GM19035 (cell line): ENCODE data around the gene TMCO2.
A peak's percentile ranks its signal among the peaks of the same experiment; 100 is the strongest.
"Not testable (repeated sequence)": the region's sequence is repeated elsewhere in the genome, so short reads cannot be mapped to it uniquely, and the experiment has no call there.

ENCODE experiments used
- ATAC-seq: cut with Tn5 transposase; IDR thresholded peaks from one replicate; pipeline ENCODE4 v1.9.1; 2021; ENCODE audit not compliant: unreplicated experiment

Gene TMCO2

DNA sequence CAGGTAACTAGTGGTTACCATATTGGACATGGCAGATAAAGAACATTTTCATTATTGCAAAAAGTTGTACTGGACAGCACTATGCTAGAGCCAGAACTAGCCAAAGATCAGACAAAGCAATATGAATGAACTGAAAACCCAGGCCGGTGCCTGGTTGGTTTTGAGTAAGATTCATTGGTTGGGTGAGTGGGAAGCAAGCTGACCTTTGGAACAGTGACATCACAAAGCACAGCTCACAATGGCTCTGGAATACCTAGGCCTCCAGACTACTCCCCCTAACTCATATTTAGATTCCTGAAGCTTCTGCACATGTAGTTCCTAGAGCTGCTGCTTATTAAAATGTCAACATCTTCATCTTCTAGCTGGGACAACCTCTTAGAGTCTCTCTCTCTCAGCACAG lies at the start of gene TMCO2:
TMCO2 (plus strand) TSS at position 283 of the 400 bp plus-strand sequence; CDS start at position 340, 57 bp downstream.
- no peak for ATAC-seq

DNA sequence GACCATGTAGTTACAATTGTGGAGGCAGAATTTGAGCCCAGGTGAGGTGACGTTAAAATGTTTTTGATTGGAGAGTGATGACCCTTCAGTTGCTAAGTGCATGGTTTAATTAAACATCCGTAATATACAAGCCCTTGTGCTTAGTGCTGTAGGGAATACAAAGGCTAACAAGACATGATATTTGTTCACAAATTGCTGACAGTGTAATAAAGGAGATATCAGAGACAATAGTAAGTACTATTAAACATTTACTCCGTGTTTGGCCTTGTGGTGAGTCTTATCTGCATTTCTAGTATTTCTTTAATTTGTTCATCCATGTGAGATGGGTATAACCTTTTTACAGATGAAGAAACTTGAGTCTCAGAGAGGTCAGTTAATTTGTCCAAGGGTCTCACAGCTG lies 48.6 kb upstream of the TMCO2 start:
- ATAC-seq, result no peak

DNA sequence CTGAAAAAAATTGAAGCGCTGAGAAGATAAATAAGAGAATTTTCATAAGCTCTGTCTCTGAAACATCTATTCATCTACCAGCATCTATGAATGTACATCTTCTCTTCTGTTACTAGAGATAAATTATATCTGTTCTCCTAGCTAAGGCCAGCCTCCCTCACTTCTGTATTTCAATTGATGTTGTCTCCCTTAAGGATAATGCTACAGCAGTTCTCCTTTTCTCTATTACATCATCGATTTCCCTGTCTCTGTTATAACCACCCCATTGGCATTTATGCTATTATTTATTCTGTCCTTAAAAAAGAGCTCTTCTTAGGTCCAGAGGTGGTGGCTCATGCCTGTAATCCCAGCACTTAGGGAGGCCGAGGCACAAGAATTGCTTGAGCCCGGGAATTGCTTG lies 42.9 kb upstream of the TMCO2 start:
- ATAC-seq, result no peak

DNA sequence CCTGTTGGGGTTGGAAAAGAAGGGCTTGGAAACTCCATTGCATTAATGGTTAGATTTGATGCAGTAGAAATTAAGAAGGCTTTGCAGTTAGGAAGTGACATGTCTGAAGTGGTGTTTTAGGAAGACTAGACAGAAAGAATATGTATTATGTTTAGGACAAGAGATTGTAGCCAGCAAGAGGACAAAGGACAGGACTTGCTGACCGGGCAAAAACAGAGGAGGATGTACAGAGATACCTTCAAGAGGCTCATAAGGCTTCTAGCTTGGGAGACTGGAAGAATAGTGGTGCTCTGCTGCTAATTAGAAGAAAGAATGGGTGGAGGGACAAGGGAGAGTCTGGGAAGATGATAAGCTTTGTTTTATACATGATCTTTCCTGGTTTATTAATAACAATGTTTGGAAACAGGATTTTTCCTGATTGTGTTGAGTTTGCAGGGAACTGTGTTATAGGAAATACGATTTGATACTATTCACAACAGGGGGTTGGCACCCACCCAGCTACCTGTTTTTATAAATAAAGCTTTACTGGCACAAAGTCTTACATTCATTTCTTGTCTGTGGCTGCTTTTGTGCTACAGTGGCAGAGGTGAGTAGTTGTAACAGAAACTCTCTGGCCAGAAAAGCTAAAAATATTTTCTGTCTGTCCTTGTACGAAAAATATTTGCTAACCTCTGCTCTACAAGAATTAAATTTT lies 37.1 kb upstream of the TMCO2 start:
- ATAC-seq, result no peak

DNA sequence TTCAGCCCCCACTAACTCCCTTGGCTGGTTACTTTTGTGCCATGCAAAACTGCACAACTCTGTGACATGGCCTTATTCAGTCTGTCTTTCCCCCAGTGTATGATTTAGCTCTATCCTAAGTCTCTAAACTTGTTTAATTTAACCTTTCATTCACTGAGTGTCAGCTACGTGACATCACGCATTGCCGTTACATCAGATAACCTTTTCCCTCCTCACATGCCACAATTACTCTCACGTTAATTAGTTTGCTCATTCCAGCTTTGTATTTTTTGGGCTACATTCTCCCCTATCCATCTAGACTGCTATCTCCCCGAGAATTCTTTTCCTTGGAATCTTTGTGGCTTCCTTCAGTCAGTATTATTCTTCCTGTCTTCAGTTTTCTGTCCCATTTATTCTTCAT lies 29.4 kb upstream of the TMCO2 start:
- no peak for ATAC-seq

DNA sequence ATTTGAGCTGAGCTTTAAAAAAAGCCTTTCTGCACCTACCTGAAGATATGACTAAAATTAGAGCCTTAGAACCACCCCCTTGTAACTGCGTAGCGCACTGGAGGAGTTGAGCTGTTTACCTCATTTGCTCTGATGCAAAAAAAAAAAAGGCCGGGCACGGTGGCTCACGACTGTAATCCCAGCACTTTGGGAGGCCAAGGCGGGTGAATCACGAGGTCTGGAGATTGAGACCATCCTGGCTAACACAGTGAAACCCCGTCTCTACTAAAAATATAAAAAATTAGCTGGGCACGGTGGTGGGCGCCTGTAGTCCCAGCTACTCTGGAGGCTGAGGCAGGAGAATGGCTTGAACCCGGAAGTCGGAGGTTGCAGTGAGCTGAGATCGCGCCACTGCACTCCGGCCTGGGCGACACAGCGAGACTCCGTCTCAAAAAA lies 26.2 kb upstream of the TMCO2 start:
- ATAC-seq, result not testable (repeated sequence)

DNA sequence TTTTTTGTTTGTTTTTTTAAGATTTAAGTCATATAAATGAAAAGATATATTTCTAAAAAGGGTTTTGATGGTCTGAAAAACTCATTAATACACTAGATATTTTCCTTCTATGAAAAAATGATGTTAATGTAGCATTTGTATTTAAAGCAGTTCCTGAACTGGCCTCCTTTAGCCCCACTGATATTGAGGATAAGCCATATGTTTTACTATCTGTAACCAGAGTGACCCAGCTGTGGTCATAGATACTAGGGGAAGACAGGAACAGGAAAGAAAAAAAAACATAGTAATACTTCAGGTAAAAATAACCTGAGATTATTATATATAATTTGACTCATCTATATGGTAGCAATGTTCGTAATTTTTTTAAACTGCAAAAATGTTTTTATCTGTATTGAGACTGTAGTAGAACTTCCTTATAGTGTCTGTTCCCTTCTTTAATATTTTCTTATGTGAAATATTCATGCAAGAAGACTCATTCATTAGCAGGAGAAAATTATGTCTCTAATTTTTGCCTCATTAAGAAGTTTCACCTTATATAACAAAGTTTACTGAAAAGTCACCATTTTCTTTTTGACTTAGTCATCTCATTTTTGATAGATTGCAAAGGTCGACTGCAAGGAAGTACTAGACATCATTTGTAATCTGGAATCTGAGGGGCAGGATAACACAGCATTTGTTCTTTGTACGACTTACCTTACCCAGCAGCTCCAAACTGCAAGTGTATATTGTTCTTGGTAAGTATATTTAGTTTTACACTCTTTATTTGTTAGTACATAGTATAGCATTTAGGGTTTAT lies 25.6 kb upstream of the TMCO2 start:
- no peak for ATAC-seq

DNA sequence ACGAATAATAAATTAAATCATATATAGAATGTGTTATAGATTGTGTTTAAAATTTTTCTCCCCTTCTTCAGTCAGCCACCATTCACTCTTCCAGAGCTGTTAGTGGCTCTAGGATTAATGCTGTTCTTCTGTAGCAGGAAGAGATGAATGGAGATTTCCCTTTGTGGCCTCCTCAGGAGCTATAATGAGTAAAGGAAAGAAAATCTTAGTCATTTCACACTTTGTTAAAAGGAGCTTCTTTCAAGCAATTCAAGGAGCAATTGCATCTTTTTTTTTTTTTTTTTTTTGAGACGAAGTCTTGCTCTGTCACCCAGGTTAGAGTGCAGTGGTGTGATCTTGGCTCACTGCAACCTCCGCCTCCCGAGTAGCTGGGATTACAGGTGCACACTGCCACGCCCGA lies 23.7 kb upstream of the TMCO2 start:
- no peak for ATAC-seq

DNA sequence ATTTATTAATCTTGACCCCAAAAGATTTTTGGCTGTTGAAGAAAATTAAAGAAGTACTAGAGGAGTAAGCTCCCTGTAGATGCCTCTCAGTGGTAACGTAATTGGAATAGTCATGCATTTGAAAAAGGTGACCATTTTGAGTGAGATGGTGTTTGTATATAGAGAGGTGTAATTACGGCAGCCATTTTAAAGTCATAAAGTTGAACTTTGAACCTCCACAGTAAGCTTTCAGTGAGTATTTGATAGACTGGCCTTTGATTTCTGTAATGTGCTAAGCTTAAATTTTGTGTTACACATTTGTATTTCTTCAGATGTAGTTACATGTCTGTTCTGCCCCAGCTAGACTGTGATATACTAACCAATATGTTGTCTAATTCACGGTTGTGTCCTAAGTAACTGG lies 21.5 kb upstream of the TMCO2 start:
- ATAC-seq, result no peak

DNA sequence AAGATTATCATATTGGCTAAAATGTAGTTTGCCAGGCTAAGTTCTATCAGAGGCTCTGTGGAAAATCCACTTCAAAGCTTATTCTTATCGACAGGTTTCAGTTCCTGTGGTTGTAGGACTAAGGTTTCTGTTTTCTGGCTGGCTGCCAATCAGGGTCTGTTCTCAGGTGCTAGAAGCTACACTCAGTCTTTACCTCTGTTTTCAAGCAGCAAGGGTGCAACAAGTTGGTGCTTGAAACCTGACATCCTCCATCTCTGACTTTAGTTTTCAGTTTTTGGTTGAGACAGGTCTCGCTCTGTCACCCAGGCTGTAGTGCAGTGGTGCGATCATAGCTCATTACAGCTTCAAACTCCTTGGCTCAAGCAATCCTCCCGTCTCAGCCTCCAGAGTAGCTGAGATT lies 15.3 kb upstream of the TMCO2 start:
- peak; percentile 87 for ATAC-seq

DNA sequence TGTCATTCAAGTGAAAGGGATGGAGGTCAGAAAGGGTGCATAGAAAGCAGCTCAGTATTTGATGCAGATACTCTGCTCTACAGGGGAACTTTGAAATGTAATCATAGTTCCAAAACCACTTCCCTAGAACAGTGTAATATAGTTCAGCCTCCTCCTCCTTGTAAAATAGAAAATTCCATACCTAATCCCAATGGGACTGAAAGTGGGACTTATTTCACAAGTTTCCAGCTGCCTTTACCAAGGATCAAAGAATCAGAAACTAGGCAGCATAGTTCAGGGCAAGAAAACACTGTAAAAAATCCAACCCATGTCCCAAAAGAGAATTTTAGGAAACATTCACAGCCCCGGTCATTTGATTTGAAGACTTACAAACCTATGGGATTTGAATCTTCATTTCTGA lies 8.1 kb upstream of the TMCO2 start:
- no peak for ATAC-seq

DNA sequence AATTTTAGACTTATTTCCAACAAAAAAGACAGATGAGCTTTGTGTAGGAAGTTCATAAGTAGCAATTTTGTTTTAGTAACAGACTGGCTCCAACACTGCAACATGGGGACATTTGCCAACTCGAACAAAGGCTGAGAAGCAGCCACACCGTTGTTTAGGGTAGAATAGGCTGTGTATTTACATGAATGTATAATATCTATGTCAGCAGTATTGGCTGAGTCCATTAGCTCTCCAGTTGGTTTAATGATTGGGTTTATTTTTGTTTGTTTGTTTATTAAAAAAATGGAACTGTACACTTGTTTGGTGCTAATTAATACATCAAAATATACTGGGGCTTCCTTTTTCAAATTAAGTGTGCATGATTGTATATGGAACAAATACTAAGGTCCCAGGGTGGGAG lies 7.3 kb upstream of the TMCO2 start:
- no peak for ATAC-seq

DNA sequence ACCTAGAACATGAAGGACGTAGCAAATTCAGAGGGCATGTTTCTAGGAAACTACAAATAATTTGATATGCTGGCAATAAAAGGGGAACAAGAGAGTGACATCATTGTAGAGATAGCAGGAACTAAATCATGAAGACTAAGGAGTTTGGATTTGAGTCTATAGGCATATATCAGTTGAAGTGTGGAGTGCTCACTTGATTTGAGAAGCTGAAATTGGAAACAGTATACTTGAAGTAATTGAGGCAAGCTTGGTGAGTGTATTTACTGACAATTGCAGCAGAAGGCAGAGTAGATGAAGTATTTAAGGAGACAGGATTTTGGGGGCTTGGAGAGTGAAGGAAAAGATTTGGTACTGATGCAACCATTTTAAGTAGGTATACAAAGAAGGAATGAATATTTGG lies 6.4 kb upstream of the TMCO2 start:
- peak; percentile 9 for ATAC-seq

DNA sequence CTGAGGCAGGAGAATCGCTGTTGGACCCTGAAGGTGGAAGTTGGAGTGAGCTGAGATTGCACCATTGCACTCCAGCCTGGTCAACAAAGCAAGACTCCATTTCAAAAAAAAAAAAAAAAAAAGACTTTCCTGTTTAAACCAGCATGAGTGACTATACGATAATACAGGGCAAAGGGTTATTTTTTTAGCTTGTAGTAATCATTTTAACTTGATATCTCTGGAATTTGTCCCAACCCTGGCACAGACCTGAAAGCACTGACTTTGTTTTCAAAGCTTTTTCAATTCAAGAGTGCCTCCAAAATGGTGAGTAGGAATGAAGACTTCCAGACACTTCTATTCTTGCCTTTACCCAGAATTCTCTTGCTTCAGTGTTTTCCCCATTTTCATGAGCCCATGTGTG lies 4.4 kb upstream of the TMCO2 start:
- no peak for ATAC-seq

DNA sequence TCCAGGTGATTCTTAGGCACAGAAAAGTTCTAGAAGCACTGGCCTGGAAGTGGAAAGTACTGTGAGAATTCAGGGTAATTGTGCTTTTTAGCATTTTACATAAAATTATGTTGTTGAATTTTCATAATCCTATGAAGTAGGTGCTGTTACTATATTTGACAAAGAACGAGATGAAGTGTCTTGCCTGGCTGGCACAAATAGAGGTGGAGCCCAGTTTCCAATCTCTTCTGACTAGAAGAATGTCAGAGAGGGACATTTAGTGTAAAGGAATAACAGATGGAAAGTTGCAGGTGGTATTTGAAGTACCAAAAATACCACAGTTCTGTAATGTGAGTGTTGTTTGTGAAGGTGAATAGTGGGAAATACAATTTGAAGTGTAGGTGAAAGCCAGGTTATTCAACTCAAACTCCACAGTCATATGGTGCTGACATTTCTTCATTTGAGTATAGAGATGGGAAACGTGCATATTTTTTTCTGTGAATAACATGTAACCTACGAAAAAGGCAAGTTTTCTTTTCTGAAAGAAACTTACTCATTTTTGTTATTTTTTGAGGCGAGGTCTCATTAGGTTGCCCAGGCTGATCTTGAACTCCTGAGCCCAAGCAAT lies 3.5 kb upstream of the TMCO2 start:
- ATAC-seq, result no peak

DNA sequence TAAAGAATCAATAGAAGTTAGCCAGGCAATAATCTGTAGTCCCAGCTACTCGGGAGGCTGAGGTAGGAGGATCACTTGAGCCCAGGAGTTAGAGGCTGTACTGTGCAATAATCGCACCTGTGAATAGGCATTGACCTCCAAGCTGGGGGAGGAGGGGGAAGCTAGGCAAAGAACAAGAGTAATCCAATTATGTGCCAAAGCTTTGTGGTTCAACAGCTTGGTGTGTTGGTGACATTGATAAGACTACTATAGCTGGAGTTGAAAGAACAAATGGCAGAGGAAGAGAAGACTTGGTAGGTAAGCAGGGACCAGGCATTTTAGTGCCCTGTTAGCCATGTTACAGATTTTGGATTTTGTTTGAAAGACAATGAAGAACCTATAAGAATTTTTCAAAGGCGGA lies 2.1 kb upstream of the TMCO2 start:
- ATAC-seq, result no peak

DNA sequence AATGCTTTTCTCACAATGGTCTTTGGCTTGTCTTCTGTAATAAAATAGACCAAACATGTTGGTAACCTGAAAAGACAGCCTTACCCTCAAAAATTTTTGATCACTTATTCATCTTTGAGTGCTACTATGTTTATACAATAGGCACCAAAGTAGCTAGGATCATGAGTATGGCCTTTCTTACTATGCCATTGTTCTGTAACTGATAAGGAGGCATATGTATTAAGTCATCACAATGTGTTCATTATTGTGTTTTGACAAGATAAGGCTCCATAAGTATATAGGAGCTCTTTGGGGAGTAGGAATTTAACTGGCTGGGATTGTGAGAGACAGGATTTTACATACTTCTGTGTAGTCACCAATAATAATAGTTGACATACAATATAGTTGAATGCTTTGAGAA lies 675 bp downstream of the TMCO2 start:
- ATAC-seq, result no peak

DNA sequence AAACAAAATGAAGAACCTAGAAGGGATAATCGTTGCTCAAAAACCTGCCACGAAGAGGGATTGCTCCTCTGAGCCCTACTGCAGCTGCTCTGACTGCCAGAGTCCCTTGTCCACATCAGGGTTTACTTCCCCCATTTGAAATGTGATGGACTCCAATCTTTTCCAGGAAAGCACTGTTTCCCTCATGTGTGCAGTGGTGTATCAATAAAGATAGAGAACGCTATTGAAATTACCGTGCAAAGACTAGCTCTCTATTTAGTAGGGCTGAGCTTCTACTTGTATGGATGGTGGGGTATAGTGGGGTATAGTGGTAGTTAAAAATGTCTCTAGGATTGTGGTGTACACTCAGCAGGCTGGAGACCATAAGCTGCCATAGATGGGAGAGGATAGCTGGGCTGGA lies 3.7 kb downstream of the TMCO2 start:
- ATAC-seq, result no peak

DNA sequence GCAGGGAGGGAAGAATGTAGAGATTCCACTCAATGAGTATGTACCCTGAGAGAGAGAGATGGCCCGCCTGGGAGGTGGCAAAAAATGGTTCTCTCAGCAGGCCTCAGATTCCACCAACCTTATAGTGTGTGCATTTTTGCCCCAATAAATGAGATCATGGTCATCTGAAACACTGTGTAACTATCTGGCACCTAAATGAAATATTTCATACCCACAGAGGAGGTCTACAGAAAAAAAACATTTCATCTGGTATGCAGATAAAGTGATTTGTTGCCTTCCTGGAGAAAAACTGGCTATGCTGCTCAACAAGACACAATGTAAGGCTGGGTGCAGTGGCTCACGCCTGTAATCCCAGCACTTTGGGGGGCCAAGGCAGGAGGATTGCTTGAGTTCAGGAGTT lies 4.9 kb downstream of the TMCO2 start:
- no peak for ATAC-seq

DNA sequence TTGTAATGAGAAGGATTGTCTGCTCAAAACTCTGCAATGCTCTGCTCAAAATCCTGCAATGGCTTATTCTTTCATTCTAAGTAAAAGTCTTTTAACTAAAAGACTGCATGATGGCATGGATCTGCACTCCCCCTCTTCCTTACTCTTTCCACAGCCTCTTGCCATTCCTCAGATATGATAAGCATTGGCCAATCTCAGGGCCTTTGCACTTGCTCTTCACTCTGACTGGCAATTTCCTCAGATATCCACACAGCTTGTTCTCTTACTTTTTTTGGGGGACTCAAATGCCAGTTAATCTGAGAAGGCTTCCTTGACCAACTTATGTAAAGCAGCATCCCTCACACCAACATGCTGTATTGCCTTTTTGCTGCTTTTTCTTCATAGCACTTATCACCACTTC lies 7.5 kb downstream of the TMCO2 start:
- no peak for ATAC-seq

DNA sequence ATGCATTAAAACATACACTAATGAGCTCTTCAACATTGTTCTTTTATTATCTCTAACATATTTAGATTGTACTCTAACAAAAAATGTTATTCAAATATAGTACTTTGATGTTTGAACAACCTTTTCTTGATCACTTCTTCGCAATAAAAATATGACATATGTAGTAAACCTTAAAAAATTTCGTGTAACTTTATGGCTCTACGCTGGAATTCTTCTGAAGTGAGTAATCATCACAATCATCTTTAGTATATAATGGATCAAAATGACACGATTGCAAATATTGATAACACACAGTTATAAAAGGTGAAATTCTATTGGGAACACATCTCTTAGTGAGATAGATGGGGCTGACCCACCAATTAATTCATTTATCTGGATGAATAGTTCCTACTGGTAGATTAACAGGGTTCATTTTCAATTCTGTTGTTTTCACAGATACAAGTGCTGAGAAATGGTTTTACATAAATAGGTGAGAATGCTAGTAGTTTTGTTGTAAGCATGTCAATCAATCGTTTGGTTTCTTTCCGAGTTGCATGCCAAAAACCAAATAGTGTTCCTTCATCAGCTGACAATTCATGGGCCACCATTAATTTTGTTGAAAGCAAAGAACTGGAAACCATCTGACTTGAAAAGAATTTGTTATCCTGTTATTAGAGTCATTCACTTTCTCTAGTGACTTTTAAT lies 8.8 kb downstream of the TMCO2 start:
- no peak for ATAC-seq

DNA sequence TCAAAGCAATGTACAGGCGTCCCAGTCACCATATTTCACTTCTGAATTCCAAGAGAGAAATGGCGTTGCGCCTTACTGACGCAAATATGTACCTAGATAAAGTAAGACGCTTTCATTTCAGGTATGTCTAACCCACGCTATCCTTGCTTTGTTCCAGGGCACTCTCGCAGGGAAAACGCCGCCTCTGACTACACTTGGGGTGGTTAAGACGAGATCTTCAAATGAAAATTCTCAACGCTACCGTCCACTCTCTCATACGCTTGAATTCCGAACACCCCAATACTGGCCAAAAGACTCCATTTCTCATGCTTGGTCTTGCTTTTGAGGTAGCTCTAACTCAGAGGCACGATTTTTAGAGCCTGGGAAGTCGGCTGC lies 9.6 kb downstream of the TMCO2 start:
- no peak for ATAC-seq
